ENCODE measurements around the gene CSNK1G1. TPM values are rescaled to one million over a fixed set of nuclear protein-coding genes. Genes with fewer than 3 reads are reported as not detected.

CSNK1G1 gene
- total and polyA plus RNA-seq, 2 of the 8 experiments (the other 6 are each of a cell fraction or from before 2014, with no cell fraction given): 6.0 to 12.9 TPM

GRCh38 chr15:64333516-64333915, 22.5 kb downstream of the CSNK1G1 start:
- Histone ChIP-seq H4K20me1 (replicated peaks in 1 of 2; ENCODE audit: control insufficient read depth in 1 of 2, insufficient read depth in 2 of 2, low read length in 2 of 2) (no peaks in the 10 kb centered on the region), H3K4me2 (ENCODE audit: insufficient read depth in 1 of 2, low read depth in 2 of 2, low read length in 2 of 2) (no peak overlapping the region), H3K18ac (ENCODE audit: extremely low read depth, low read length) (no peak overlapping the region), H3K27ac (ENCODE audit: low read depth, low read length) (no peak overlapping the region), H3K14ac (ENCODE audit: insufficient read length) (no peak overlapping the region), H3K23ac (ENCODE audit: insufficient read length) (no peak overlapping the region), H2BK12ac (ENCODE audit: low read depth, low read length) (no peak overlapping the region), H2BK15ac (ENCODE audit: low read length) (no peak overlapping the region), H3K56ac (replicated peaks; ENCODE audit: insufficient read length, low read depth, low read length) (no peak overlapping the region), H3K4ac (replicated peaks; ENCODE audit: insufficient read length, low read depth, low read length) (no peak overlapping the region), H3K9me3 (ENCODE audit: insufficient read depth in 2 of 2, low read depth in 1 of 2, low read length in 1 of 2) (no peaks in the 10 kb centered on the region; a peak in 1 of 4 replicates), H2BK5ac (ENCODE audit: low read depth, low read length) (no peak overlapping the region), H3K27me3 (replicated peaks in 1 of 4; ENCODE audit: control insufficient read depth in 3 of 4, extremely low read depth in 1 of 4, insufficient read depth in 3 of 4, low read length in 3 of 4) (no peaks in the 10 kb centered on the region), H4K91ac (replicated peaks; ENCODE audit: insufficient read length, low read length) (no peak overlapping the region), H2BK20ac (ENCODE audit: low read length) (no peak overlapping the region), H3K79me2 (ENCODE audit: control insufficient read depth in 1 of 2, insufficient read depth in 2 of 2, low read length in 2 of 2) (peaks cover 0 to 7% of the 10 kb centered on the region in 2 experiments; a peak in 2 of 4 replicates), H4K5ac (ENCODE audit: insufficient read length, low read depth, low read length) (no peak overlapping the region), H3K23me2 (ENCODE audit: low read depth, low read length) (no peaks in the 10 kb centered on the region), H3K79me1 (ENCODE audit: low read depth, low read length) (no peaks in the 10 kb centered on the region), H3K36me3 (ENCODE audit: control insufficient read depth in 2 of 4, insufficient read depth in 4 of 4, low read length in 3 of 4) (no peaks in the 10 kb centered on the region), H3K9ac (replicated peaks in 1 of 4; ENCODE audit: extremely low read depth in 1 of 4, low read depth in 3 of 4, low read length in 3 of 4) (no peak overlapping the region), H2AFZ (ENCODE audit: low read length) (no peak overlapping the region), H2AK5ac (ENCODE audit: low read depth, low read length) (no peak overlapping the region), H3K4me1 (replicated peaks in 1 of 4; ENCODE audit: control insufficient read depth in 3 of 4, insufficient read depth in 4 of 4, low read length in 3 of 4) (no peaks in the 10 kb centered on the region), H2BK120ac (replicated peaks; ENCODE audit: low read depth, low read length) (no peak overlapping the region), H3K4me3 (ENCODE audit: extremely low read depth in 1 of 4, insufficient read depth in 2 of 4, low read depth in 3 of 4, low read length in 4 of 4) (no peak overlapping the region), H4K8ac (ENCODE audit: extremely low read depth, insufficient read depth, low read length) (no peak overlapping the region)
- ChIA-PET CTCF (ENCODE audit: partially characterized antibody) (interaction anchor here (1.2 to 1.8 kb wide), 4 partner anchors 12 to 121 kb away, joined by 3 to 8 read pairs (median 3); no protein-coding TSS in a partner anchor), POLR2A (ENCODE audit: partially characterized antibody) (no interaction called here)
- TF ChIP-seq HDAC2 (IDR thresholded peaks at IDR 0.05; ENCODE audit: borderline replicate concordance in 1 of 2, low read depth in 2 of 2, low read length in 2 of 2): no peak
- TF ChIP-seq SP1 (IDR thresholded peaks at IDR 0.05; ENCODE audit: low read depth, low read length): no peak
- no peak for TF ChIP-seq RBBP5 (IDR thresholded peaks at IDR 0.05; ENCODE audit: borderline replicate concordance, low read depth, low read length)
- TF ChIP-seq SIRT6 (IDR thresholded peaks at IDR 0.05; ENCODE audit: low read length): no peak
- no peak for TF ChIP-seq SUZ12 (IDR thresholded peaks at IDR 0.05; ENCODE audit: low read length)
- no peak for TF ChIP-seq SAP30 (IDR thresholded peaks at IDR 0.05; ENCODE audit: insufficient read depth, insufficient replicate concordance, low read length)
- no peak for TF ChIP-seq CTBP2 (IDR thresholded peaks at IDR 0.05; ENCODE audit: borderline replicate concordance, insufficient read depth, insufficient read length, low read length)
- no peak for TF ChIP-seq NRF1 (IDR thresholded peaks at IDR 0.05; ENCODE audit: low read depth, low read length)
- TF ChIP-seq E2F6 (IDR thresholded peaks at IDR 0.05): no peak
- no peak for TF ChIP-seq EGR1 (IDR thresholded peaks at IDR 0.05; ENCODE audit: borderline replicate concordance, low read depth, low read length)
- TF ChIP-seq SP4 (IDR thresholded peaks at IDR 0.05; ENCODE audit: low read length): no peak
- TF ChIP-seq POU5F1 (IDR thresholded peaks at IDR 0.05; ENCODE audit: low read depth, low read length): no peak
- DNase-seq (ENCODE audit: low read depth in 1 of 2, low spot score in 2 of 2) (no peak), FAIRE-seq (no peak)
- WGBS, 2 experiments (ENCODE audit: extremely low coverage in 1 of 2, insufficient coverage in 1 of 2, insufficient read length in 1 of 2, insufficient replicate concordance in 2 of 2, low coverage in 1 of 2, low lambda C conversion rate in 2 of 2, missing lambda C conversion rate in 1 of 2): 96% methylated on average over 2 of the region's 2 CpGs; no CpG with 5 or more reads in 1 of the 2 experiments
